Measurements from ENCODE around the gene VPS41.

The VPS41 gene

GRCh38 chr7:38889872-38890432 lies 19.0 kb downstream of the VPS41 start:
- H3K4me2 ChIP-seq (ENCODE audit: low read depth, low read length, poor library complexity, severe bottlenecking), result no peak overlapping the region
- H3K4me1 ChIP-seq (ENCODE audit: insufficient read depth, low read length, poor library complexity, severe bottlenecking), result no peaks in the 10 kb centered on the region
- no peak overlapping the region for H2AFZ ChIP-seq (ENCODE audit: low read length)
- no peaks in the 10 kb centered on the region for H3K9me3 ChIP-seq (ENCODE audit: insufficient read depth, low read depth, low read length)
- no peaks in the 10 kb centered on the region for H3F3A ChIP-seq (ENCODE audit: low read depth)
- H3K79me2 ChIP-seq (ENCODE audit: insufficient read depth, low read length), result no peaks in the 10 kb centered on the region
- no peaks in the 10 kb centered on the region for H3K27me3 ChIP-seq (ENCODE audit: insufficient read depth, low read length, poor library complexity, severe bottlenecking)
- no peak overlapping the region for H3K4me3 ChIP-seq (ENCODE audit: low read length, poor library complexity, severe bottlenecking)
- H3K36me3 ChIP-seq (ENCODE audit: insufficient read depth, low read length), result no peaks in the 10 kb centered on the region; the same call in 1 of the 2 replicates
- TF ChIP-seq, protein P1, sequence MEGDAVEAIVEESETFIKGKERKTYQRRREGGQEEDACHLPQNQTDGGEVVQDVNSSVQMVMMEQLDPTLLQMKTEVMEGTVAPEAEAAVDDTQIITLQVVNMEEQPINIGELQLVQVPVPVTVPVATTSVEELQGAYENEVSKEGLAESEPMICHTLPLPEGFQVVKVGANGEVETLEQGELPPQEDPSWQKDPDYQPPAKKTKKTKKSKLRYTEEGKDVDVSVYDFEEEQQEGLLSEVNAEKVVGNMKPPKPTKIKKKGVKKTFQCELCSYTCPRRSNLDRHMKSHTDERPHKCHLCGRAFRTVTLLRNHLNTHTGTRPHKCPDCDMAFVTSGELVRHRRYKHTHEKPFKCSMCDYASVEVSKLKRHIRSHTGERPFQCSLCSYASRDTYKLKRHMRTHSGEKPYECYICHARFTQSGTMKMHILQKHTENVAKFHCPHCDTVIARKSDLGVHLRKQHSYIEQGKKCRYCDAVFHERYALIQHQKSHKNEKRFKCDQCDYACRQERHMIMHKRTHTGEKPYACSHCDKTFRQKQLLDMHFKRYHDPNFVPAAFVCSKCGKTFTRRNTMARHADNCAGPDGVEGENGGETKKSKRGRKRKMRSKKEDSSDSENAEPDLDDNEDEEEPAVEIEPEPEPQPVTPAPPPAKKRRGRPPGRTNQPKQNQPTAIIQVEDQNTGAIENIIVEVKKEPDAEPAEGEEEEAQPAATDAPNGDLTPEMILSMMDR (conservative IDR thresholded peaks at IDR 0.05; ENCODE audit: low read length), result peak; percentile 32; the same call in 1 of the 2 replicates
- no peak for TF ChIP-seq EZH2phosphoT487 (IDR thresholded peaks at IDR 0.05; ENCODE audit: borderline replicate concordance)
- no peaks in the 10 kb centered on the region for H4K20me1 ChIP-seq (ENCODE audit: insufficient read depth, low read length, poor library complexity, severe bottlenecking)
- no peaks in the 10 kb centered on the region for H3K9me2 ChIP-seq (replicated peaks; ENCODE audit: low read depth, low read length)
- no peak overlapping the region for H3K9ac ChIP-seq (ENCODE audit: low read depth, low read length, poor library complexity, severe bottlenecking)

GRCh38 chr7:38889079-38889478 lies 19.9 kb downstream of the VPS41 start:
- no peak for TF ChIP-seq EZH2phosphoT487 (IDR thresholded peaks at IDR 0.05; ENCODE audit: borderline replicate concordance)
- TF ChIP-seq, protein P1 (conservative IDR thresholded peaks at IDR 0.05; ENCODE audit: low read length), result no peak
- H3K9me3 ChIP-seq (ENCODE audit: insufficient read depth, low read depth, low read length), result no peaks in the 10 kb centered on the region
- H3K36me3 ChIP-seq (ENCODE audit: insufficient read depth, low read length), result no peaks in the 10 kb centered on the region; the same call in 1 of the 2 replicates
- H3K4me3 ChIP-seq (ENCODE audit: low read length, poor library complexity, severe bottlenecking), result no peak overlapping the region
- no peaks in the 10 kb centered on the region for H3K27me3 ChIP-seq (ENCODE audit: insufficient read depth, low read length, poor library complexity, severe bottlenecking)
- H3K4me1 ChIP-seq (ENCODE audit: insufficient read depth, low read length, poor library complexity, severe bottlenecking), result no peaks in the 10 kb centered on the region
- H4K20me1 ChIP-seq (ENCODE audit: insufficient read depth, low read length, poor library complexity, severe bottlenecking), result no peaks in the 10 kb centered on the region
- no peak overlapping the region for H3K4me2 ChIP-seq (ENCODE audit: low read depth, low read length, poor library complexity, severe bottlenecking)
- no peaks in the 10 kb centered on the region for H3K9me2 ChIP-seq (replicated peaks; ENCODE audit: low read depth, low read length)
- H2AFZ ChIP-seq (ENCODE audit: low read length), result no peak overlapping the region
- no peaks in the 10 kb centered on the region for H3K79me2 ChIP-seq (ENCODE audit: insufficient read depth, low read length)
- no peak overlapping the region for H3K9ac ChIP-seq (ENCODE audit: low read depth, low read length, poor library complexity, severe bottlenecking)
- H3F3A ChIP-seq (ENCODE audit: low read depth), result no peaks in the 10 kb centered on the region

GRCh38 chr7:38886265-38886664 lies 22.7 kb downstream of the VPS41 start:
- TF ChIP-seq, protein P1 (conservative IDR thresholded peaks at IDR 0.05; ENCODE audit: low read length), result no peak
- TF ChIP-seq EZH2phosphoT487 (IDR thresholded peaks at IDR 0.05; ENCODE audit: borderline replicate concordance), result no peak
- Histone ChIP-seq H3K79me2 (ENCODE audit: insufficient read depth, low read length) (no peaks in the 10 kb centered on the region), H4K20me1 (ENCODE audit: insufficient read depth, low read length, poor library complexity, severe bottlenecking) (no peaks in the 10 kb centered on the region), H3K4me1 (ENCODE audit: insufficient read depth, low read length, poor library complexity, severe bottlenecking) (no peaks in the 10 kb centered on the region), H3K9me2 (replicated peaks; ENCODE audit: low read depth, low read length) (no peaks in the 10 kb centered on the region), H3F3A (ENCODE audit: low read depth) (no peaks in the 10 kb centered on the region), H3K36me3 (ENCODE audit: insufficient read depth, low read length) (no peaks in the 10 kb centered on the region; the same call in 1 of the 2 replicates), H3K4me3 (ENCODE audit: low read length, poor library complexity, severe bottlenecking) (no peak overlapping the region), H3K9me3 (ENCODE audit: insufficient read depth, low read depth, low read length) (no peaks in the 10 kb centered on the region), H2AFZ (ENCODE audit: low read length) (no peak overlapping the region), H3K4me2 (ENCODE audit: low read depth, low read length, poor library complexity, severe bottlenecking) (no peak overlapping the region), H3K9ac (ENCODE audit: low read depth, low read length, poor library complexity, severe bottlenecking) (no peak overlapping the region), H3K27me3 (ENCODE audit: insufficient read depth, low read length, poor library complexity, severe bottlenecking) (no peaks in the 10 kb centered on the region)

All from Loucy (cell line).